ENCODE measurements around the gene CLEC10A.
"Not testable (repeated sequence)": the region's sequence is repeated elsewhere in the genome, so short reads cannot be mapped to it uniquely, and the experiment has no call there.

Gene CLEC10A

DNA sequence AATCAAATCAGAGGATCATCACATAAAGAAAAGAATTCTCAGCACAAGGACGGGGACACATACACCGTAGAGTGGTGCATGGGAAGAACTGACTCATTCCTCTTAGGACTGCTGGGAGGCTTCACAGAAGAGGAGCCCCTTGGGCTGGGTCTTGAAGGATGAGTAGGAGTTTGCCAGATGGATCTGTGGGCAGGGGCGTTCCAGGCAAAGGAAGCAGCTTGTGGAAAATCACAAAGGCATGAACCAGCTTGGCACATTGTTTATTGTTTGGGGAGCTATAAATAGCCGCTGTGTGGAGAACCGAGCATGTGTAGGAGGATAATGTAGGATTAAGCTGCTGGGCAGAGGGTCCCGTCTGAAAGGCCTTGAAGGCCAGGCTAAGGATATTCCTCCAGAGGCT lies 31.1 kb downstream of the CLEC10A start:
- Histone ChIP-seq H3K36me3 (ENCODE audit: insufficient read depth, low read length) (no peaks in the 10 kb centered on the region), H3K4me1 (ENCODE audit: insufficient read depth, low read length, poor library complexity, severe bottlenecking) (peaks cover 11% of the 10 kb centered on the region), H3K9me2 (replicated peaks; ENCODE audit: low read depth, low read length) (no peaks in the 10 kb centered on the region), H4K20me1 (ENCODE audit: insufficient read depth, low read length, poor library complexity, severe bottlenecking) (no peaks in the 10 kb centered on the region), H3K9ac (ENCODE audit: low read depth, low read length, poor library complexity, severe bottlenecking) (no peak overlapping the region), H3K79me2 (ENCODE audit: insufficient read depth, low read length) (no peaks in the 10 kb centered on the region), H3K4me2 (ENCODE audit: low read depth, low read length, poor library complexity, severe bottlenecking) (no peak overlapping the region), H3K9me3 (ENCODE audit: insufficient read depth, low read depth, low read length) (no peaks in the 10 kb centered on the region), H2AFZ (ENCODE audit: low read length) (no peak overlapping the region), H3K4me3 (ENCODE audit: low read length, poor library complexity, severe bottlenecking) (no peak overlapping the region), H3K27me3 (ENCODE audit: insufficient read depth, low read length, poor library complexity, severe bottlenecking) (no peaks in the 10 kb centered on the region), H3F3A (ENCODE audit: low read depth) (no peaks in the 10 kb centered on the region)
- TF ChIP-seq EZH2phosphoT487 (IDR thresholded peaks at IDR 0.05; ENCODE audit: borderline replicate concordance): no peak
- TF ChIP-seq, protein P1, sequence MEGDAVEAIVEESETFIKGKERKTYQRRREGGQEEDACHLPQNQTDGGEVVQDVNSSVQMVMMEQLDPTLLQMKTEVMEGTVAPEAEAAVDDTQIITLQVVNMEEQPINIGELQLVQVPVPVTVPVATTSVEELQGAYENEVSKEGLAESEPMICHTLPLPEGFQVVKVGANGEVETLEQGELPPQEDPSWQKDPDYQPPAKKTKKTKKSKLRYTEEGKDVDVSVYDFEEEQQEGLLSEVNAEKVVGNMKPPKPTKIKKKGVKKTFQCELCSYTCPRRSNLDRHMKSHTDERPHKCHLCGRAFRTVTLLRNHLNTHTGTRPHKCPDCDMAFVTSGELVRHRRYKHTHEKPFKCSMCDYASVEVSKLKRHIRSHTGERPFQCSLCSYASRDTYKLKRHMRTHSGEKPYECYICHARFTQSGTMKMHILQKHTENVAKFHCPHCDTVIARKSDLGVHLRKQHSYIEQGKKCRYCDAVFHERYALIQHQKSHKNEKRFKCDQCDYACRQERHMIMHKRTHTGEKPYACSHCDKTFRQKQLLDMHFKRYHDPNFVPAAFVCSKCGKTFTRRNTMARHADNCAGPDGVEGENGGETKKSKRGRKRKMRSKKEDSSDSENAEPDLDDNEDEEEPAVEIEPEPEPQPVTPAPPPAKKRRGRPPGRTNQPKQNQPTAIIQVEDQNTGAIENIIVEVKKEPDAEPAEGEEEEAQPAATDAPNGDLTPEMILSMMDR (conservative IDR thresholded peaks at IDR 0.05; ENCODE audit: low read length): no peak

DNA sequence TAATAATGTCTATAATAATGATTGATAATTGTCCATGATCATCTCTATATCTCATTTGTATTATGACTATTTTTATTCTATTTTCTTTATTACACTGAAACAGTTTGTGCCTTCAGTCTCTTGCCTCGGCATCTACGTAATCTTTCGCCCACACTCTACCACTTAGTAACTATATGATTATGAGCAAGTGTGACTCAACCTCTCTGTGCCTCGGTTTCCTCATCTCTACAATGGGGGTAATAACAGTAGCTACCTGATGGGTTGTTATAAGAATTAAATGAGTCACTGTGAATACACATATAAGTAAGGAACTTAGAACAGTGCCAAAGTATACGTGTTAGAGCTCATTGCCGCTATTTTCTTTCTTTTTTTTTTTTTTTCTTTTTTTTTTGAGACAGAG lies 32.5 kb downstream of the CLEC10A start:
- Histone ChIP-seq H4K20me1 (ENCODE audit: insufficient read depth, low read length, poor library complexity, severe bottlenecking) (no peaks in the 10 kb centered on the region), H3K4me1 (ENCODE audit: insufficient read depth, low read length, poor library complexity, severe bottlenecking) (peaks cover 11% of the 10 kb centered on the region), H3K9ac (ENCODE audit: low read depth, low read length, poor library complexity, severe bottlenecking) (no peak overlapping the region), H3K9me2 (replicated peaks; ENCODE audit: low read depth, low read length) (no peaks in the 10 kb centered on the region), H2AFZ (ENCODE audit: low read length) (no peak overlapping the region), H3K4me3 (ENCODE audit: low read length, poor library complexity, severe bottlenecking) (no peak overlapping the region), H3K4me2 (ENCODE audit: low read depth, low read length, poor library complexity, severe bottlenecking) (no peak overlapping the region), H3K9me3 (ENCODE audit: insufficient read depth, low read depth, low read length) (no peaks in the 10 kb centered on the region), H3K36me3 (ENCODE audit: insufficient read depth, low read length) (no peaks in the 10 kb centered on the region), H3F3A (ENCODE audit: low read depth) (no peaks in the 10 kb centered on the region), H3K79me2 (ENCODE audit: insufficient read depth, low read length) (no peaks in the 10 kb centered on the region), H3K27me3 (ENCODE audit: insufficient read depth, low read length, poor library complexity, severe bottlenecking) (no peaks in the 10 kb centered on the region)
- TF ChIP-seq, protein P1 (conservative IDR thresholded peaks at IDR 0.05; ENCODE audit: low read length): no peak
- TF ChIP-seq EZH2phosphoT487 (IDR thresholded peaks at IDR 0.05; ENCODE audit: borderline replicate concordance): no peak

DNA sequence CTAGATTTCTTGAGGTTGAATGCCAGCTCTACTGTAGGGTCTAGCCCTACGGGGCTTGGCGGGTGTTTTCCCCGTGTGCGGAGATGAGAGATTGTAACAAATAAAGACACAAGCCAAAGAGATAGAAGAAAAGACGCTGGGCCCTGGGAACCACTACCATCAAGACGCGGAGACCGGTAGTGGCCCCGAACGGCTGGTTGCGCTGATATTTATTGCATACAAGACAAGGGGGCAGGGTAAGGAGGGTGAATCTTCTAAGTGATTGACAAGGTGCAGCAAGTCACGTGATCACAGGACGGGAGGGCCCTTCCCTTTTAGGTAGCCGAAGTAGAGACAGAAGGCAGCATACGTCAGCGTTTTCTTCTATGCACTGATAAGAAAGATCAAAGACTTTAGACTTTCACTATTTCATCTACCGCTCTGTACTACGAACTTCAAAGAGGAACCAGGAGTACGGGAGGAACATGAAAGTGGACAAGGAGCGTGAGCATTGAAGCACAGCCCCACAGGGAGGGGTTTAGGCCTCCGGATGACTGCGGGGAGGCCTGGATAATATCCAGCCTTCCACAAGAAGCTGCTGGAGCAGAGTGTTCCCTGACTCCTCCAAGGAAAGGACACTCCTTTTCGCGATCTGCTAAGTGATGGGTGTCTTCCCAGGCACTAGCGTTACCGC lies 33.2 kb downstream of the CLEC10A start:
- peak overlapping the region; percentile 61 for H3K4me3 ChIP-seq (ENCODE audit: low read length, poor library complexity, severe bottlenecking)
- peak overlapping the region; percentile 72 for H3K4me2 ChIP-seq (ENCODE audit: low read depth, low read length, poor library complexity, severe bottlenecking)
- not testable (repeated sequence) for H3K9me2 ChIP-seq (replicated peaks; ENCODE audit: low read depth, low read length); H3K9me3 ChIP-seq (ENCODE audit: insufficient read depth, low read depth, low read length); H3K27me3 ChIP-seq (ENCODE audit: insufficient read depth, low read length, poor library complexity, severe bottlenecking); H4K20me1 ChIP-seq (ENCODE audit: insufficient read depth, low read length, poor library complexity, severe bottlenecking); H3F3A ChIP-seq (ENCODE audit: low read depth); H3K36me3 ChIP-seq (ENCODE audit: insufficient read depth, low read length); H3K79me2 ChIP-seq (ENCODE audit: insufficient read depth, low read length)
- H3K4me1 ChIP-seq (ENCODE audit: insufficient read depth, low read length, poor library complexity, severe bottlenecking): peaks cover 11% of the 10 kb centered on the region
- peak overlapping the region; percentile 6 for H3K9ac ChIP-seq (ENCODE audit: low read depth, low read length, poor library complexity, severe bottlenecking)
- peak overlapping the region; percentile 75 for H2AFZ ChIP-seq (ENCODE audit: low read length)

GRCh38 chr17:7046127-7046724 lies 33.8 kb downstream of the CLEC10A start:
- no peak for TF ChIP-seq EZH2phosphoT487 (IDR thresholded peaks at IDR 0.05; ENCODE audit: borderline replicate concordance)
- TF ChIP-seq, protein P1 (conservative IDR thresholded peaks at IDR 0.05; ENCODE audit: low read length): no peak
- Histone ChIP-seq H3K9me2 (replicated peaks; ENCODE audit: low read depth, low read length) (no peaks in the 10 kb centered on the region), H3K79me2 (ENCODE audit: insufficient read depth, low read length) (no peaks in the 10 kb centered on the region), H3K9me3 (ENCODE audit: insufficient read depth, low read depth, low read length) (no peaks in the 10 kb centered on the region), H3K4me2 (ENCODE audit: low read depth, low read length, poor library complexity, severe bottlenecking) (peak overlapping the region; percentile 72), H2AFZ (ENCODE audit: low read length) (peak overlapping the region; percentile 75), H4K20me1 (ENCODE audit: insufficient read depth, low read length, poor library complexity, severe bottlenecking) (no peaks in the 10 kb centered on the region), H3K4me3 (ENCODE audit: low read length, poor library complexity, severe bottlenecking) (peak overlapping the region; percentile 61), H3K36me3 (ENCODE audit: insufficient read depth, low read length) (no peaks in the 10 kb centered on the region), H3K27me3 (ENCODE audit: insufficient read depth, low read length, poor library complexity, severe bottlenecking) (no peaks in the 10 kb centered on the region), H3F3A (ENCODE audit: low read depth) (no peaks in the 10 kb centered on the region), H3K9ac (ENCODE audit: low read depth, low read length, poor library complexity, severe bottlenecking) (peak overlapping the region; percentile 6), H3K4me1 (ENCODE audit: insufficient read depth, low read length, poor library complexity, severe bottlenecking) (peaks cover 11% of the 10 kb centered on the region)
